ENCODE data around the gene PRELID3B. TPM values are rescaled to one million over a fixed set of nuclear protein-coding genes. Genes with fewer than 3 reads are reported as not detected.

PRELID3B gene
- total RNA-seq, 1 donor from 2014 or later = 38.6 TPM

Other genes starting within 250 kb of the PRELID3B start
- gene GNAS-AS1, start 191.9 kb downstream of the PRELID3B start, total RNA-seq = 1.0 TPM
- 820 TPM for gene GNAS, start 190.1 kb downstream of the PRELID3B start, total RNA-seq
- gene NELFCD, start 61.5 kb downstream of the PRELID3B start, total RNA-seq = 41.2 TPM
- 59.5 TPM for gene CTSZ, start 35.5 kb downstream of the PRELID3B start, total RNA-seq
- gene TUBB1, start 23.4 kb downstream of the PRELID3B start, total RNA-seq = 1.0 TPM
- gene ATP5F1E, start 10.5 kb downstream of the PRELID3B start, total RNA-seq = 28.2 TPM
- gene ZNF831, start 121.0 kb upstream of the PRELID3B start, total RNA-seq = under 0.01 TPM

All from skeletal muscle tissue (tissue), 1 donor.